IMR-90 (cell line): Measurements from ENCODE around the gene BPGM. TPM values are rescaled to one million over a fixed set of nuclear protein-coding genes. Genes with fewer than 3 reads are reported as not detected.

Experiments
- ATAC-seq: fragments of 200-7000 bp; cut with Tn5 transposase; 2 replicates; pipeline ENCODE4 v1.9.1; 2020; ENCODE audit warnings: low read depth, mild to moderate bottlenecking, moderate library complexity
- BruUV-seq: library from RNA; stranded (reverse); fragments of 400-500 nt; replicated peaks from 2 replicates; lab custom pipeline; 2021; lab: Mats Ljungman, UMichigan
- CTCF ChIA-PET: fragments of 300-600 bp; formaldehyde crosslinking; extraction: SDS; loops from one replicate; lab custom pipeline; 2021; ENCODE audit warnings: antibody characterized with exemption; lab: Yijun Ruan, JAX
- POLR2A ChIA-PET: fragments of 300-600 bp; sonication (Branson Sonifier 250); formaldehyde crosslinking; loops from one replicate; lab custom pipeline; 2022; ENCODE audit warnings: antibody characterized with exemption; ENCODE audit not compliant: unreplicated experiment; lab: Charles Lee
- DNase-seq: peaks from one replicate; pipeline ENCODE4 v3.0.0; 2013
- H2AFZ ChIP-seq: replicated peaks from 2 replicates; pipeline ENCODE3; 2013; ENCODE audit warnings: low read length, mild to moderate bottlenecking; ENCODE audit not compliant: poor library complexity
- H2AK5ac ChIP-seq: 2 replicates; pipeline ENCODE4 v1.6.1; 2013; ENCODE audit warnings: low read depth, low read length, inconsistent platforms
- H2AK9ac ChIP-seq: replicated peaks from 2 replicates; pipeline ENCODE3; 2013; ENCODE audit warnings: mild to moderate bottlenecking, low read depth, low read length, moderate library complexity; ENCODE audit not compliant: poor library complexity
- H2BK120ac ChIP-seq: 2 replicates; pipeline ENCODE4 v1.6.1; 2013; ENCODE audit warnings: low read depth, low read length, inconsistent platforms
- H2BK15ac ChIP-seq: 3 replicates; pipeline ENCODE4 v1.6.1; 2013; ENCODE audit warnings: low read depth, low read length, inconsistent platforms
- H2BK20ac ChIP-seq: 2 replicates; pipeline ENCODE4 v1.6.1; 2013; ENCODE audit warnings: low read depth, mild to moderate bottlenecking, inconsistent platforms, low read length, moderate library complexity
- H2BK5ac ChIP-seq: 2 replicates; pipeline ENCODE4 v1.6.1; 2013; ENCODE audit warnings: mild to moderate bottlenecking, low read depth, low read length, inconsistent platforms; ENCODE audit not compliant: poor library complexity, severe bottlenecking
- H3K14ac ChIP-seq: replicated peaks from 2 replicates; pipeline ENCODE4 v1.6.1; 2013; ENCODE audit warnings: low read depth, low read length, inconsistent platforms
- H3K18ac ChIP-seq: 2 replicates; pipeline ENCODE4 v1.6.1; 2013; ENCODE audit warnings: low read depth, low read length, control low read depth
- H3K23ac ChIP-seq: 2 replicates; pipeline ENCODE4 v1.6.1; 2013; ENCODE audit warnings: low read depth, low read length, inconsistent platforms
- H3K27ac ChIP-seq: 2 replicates; pipeline ENCODE4 v1.5.1; 2013; ENCODE audit warnings: mild to moderate bottlenecking, control low read depth, low read length; ENCODE audit not compliant: insufficient read depth
- H3K27me3 ChIP-seq: 2 replicates; pipeline ENCODE4 v1.6.1; 2013; ENCODE audit warnings: low read length; ENCODE audit not compliant: control insufficient read depth, insufficient read depth
- H3K36me3 ChIP-seq: 2 replicates; pipeline ENCODE4 v1.6.1; 2013; ENCODE audit warnings: low read length, mixed read lengths; ENCODE audit not compliant: control insufficient read depth, insufficient read depth
- H3K4ac ChIP-seq: 2 replicates; pipeline ENCODE4 v1.6.1; 2013; ENCODE audit warnings: low read depth, low read length, inconsistent platforms
- H3K4me1 ChIP-seq: 2 replicates; pipeline ENCODE4 v1.6.1; 2013; ENCODE audit warnings: low read length, mixed read lengths; ENCODE audit not compliant: control insufficient read depth, insufficient read depth
- H3K4me2 ChIP-seq: 2 replicates; pipeline ENCODE4 v1.6.1; 2013; ENCODE audit warnings: low read depth, mild to moderate bottlenecking, control low read depth, low read length, moderate library complexity
- H3K4me3 ChIP-seq: 2 replicates; pipeline ENCODE4 v1.5.1; 2013; ENCODE audit warnings: low read depth, mild to moderate bottlenecking, control low read depth, low read length, moderate library complexity; ENCODE audit not compliant: insufficient read depth
- H3K56ac ChIP-seq: 2 replicates; pipeline ENCODE4 v1.6.1; 2013; ENCODE audit warnings: low read length, inconsistent platforms; ENCODE audit not compliant: insufficient read depth; ENCODE audit errors: extremely low read depth
- H3K79me1 ChIP-seq, 2 experiments: 2 replicates each; pipeline ENCODE4 v1.6.1; 2013; ENCODE audit warnings: low read length in 2 of 2, inconsistent platforms in 1 of 2, low read depth in 1 of 2
- H3K9ac ChIP-seq: 2 replicates; pipeline ENCODE4 v1.6.1; 2013; ENCODE audit warnings: low read depth, low read length, control low read depth
- H3K9me1 ChIP-seq: 2 replicates; pipeline ENCODE4 v1.6.1; 2013; ENCODE audit warnings: low read length, inconsistent platforms; ENCODE audit not compliant: insufficient read depth
- H3K9me3 ChIP-seq: 2 replicates; pipeline ENCODE4 v1.6.1; 2013; ENCODE audit warnings: low read length; ENCODE audit not compliant: control insufficient read depth, insufficient read depth
- H4K20me1 ChIP-seq: 2 replicates; pipeline ENCODE4 v1.6.1; 2013; ENCODE audit warnings: low read length, inconsistent platforms; ENCODE audit not compliant: insufficient read depth
- H4K5ac ChIP-seq: 2 replicates; pipeline ENCODE4 v1.6.1; 2013; ENCODE audit warnings: mild to moderate bottlenecking, low read depth, low read length, control low read depth
- H4K8ac ChIP-seq, 2 experiments: 2 replicates each; pipeline ENCODE4 v1.6.1; 2013; ENCODE audit warnings: low read depth in 2 of 2, low read length in 2 of 2, control low read depth in 1 of 2, inconsistent platforms in 1 of 2
- H4K91ac ChIP-seq: 2 replicates; pipeline ENCODE4 v1.6.1; 2013; ENCODE audit warnings: low read depth, low read length, inconsistent platforms; ENCODE audit not compliant: insufficient read depth
- BHLHE40 ChIP-seq: fragments of 150-350 bp; IDR thresholded peaks from 2 replicates; pipeline ENCODE4 v1.6.1; 2016; ENCODE audit warnings: mild to moderate bottlenecking, low read depth, low read length
- CEBPB ChIP-seq: IDR thresholded peaks from 2 replicates; pipeline ENCODE4 v1.6.1; 2012; ENCODE audit warnings: low read depth, low read length, improper control_type of control experiment
- CHD1 ChIP-seq: IDR thresholded peaks from 2 replicates; pipeline ENCODE4 v1.6.1; 2012; ENCODE audit warnings: low read depth, low read length, improper control_type of control experiment
- ELK1 ChIP-seq: fragments of 150-350 bp; IDR thresholded peaks from 2 replicates; pipeline ENCODE4 v1.6.1; 2016; ENCODE audit warnings: low read depth, mild to moderate bottlenecking, low read length, moderate library complexity, borderline replicate concordance
- FOS ChIP-seq: fragments of 150-350 bp; IDR thresholded peaks from 2 replicates; pipeline ENCODE4 v1.6.1; 2016; ENCODE audit warnings: low read depth, low read length
- MXI1 ChIP-seq: IDR thresholded peaks from 2 replicates; pipeline ENCODE4 v1.6.1; 2012; ENCODE audit warnings: low read depth, mild to moderate bottlenecking, low read length, moderate library complexity, borderline replicate concordance
- POLR2A ChIP-seq: IDR thresholded peaks from 2 replicates; pipeline ENCODE4 v1.6.1; 2012; ENCODE audit warnings: mild to moderate bottlenecking, low read depth, low read length
- RAD21 ChIP-seq: IDR thresholded peaks from 2 replicates; pipeline ENCODE4 v1.6.1; 2012; ENCODE audit warnings: low read length, improper control_type of control experiment
- RCOR1 ChIP-seq: IDR thresholded peaks from 2 replicates; pipeline ENCODE4 v1.6.1; 2012; ENCODE audit warnings: mild to moderate bottlenecking, low read length, improper control_type of control experiment; ENCODE audit not compliant: insufficient replicate concordance
- SMC3 ChIP-seq: fragments of 150-350 bp; IDR thresholded peaks from 2 replicates; pipeline ENCODE4 v1.6.1; 2016; ENCODE audit warnings: low read depth, mild to moderate bottlenecking, antibody characterized with exemption, low read length, moderate library complexity
- USF2 ChIP-seq: fragments of 150-350 bp; IDR thresholded peaks from 2 replicates; pipeline ENCODE4 v1.6.1; 2017; ENCODE audit warnings: mild to moderate bottlenecking, antibody characterized with exemption, low read length, low read depth
- dilution Hi-C: fragments of 300-500 bp; cut with HindIII; formaldehyde crosslinking; loops from one replicate; pipeline ENCODE4 v1.14.3; 2018; ENCODE audit warnings: low sequenced_read_pairs; ENCODE audit not compliant: unreplicated experiment
- in situ Hi-C: fragments of 300-500 bp; cut with MboI; formaldehyde crosslinking; loops from 3 replicates; pipeline ENCODE4 v1.14.3; 2019; ENCODE audit warnings: low sequenced_read_pairs, inconsistent platforms, mixed read lengths
- intact Hi-C: fragments of 100-400 bp; cut with micrococcal nuclease; formaldehyde crosslinking; loops from 2 replicates; pipeline ENCODE4 v1.10.0; 2022
- polyA plus RNA-seq, 3 experiments: library from polyadenylated mRNA; depleted of rRNA; stranded (reverse); fragments of >200 nt; gene quantifications; 2 replicates each; pipeline ENCODE4 v1.2.3, GENCODE V29; 2012; ENCODE audit warnings: low replicate concordance in 1 of 3
- total RNA-seq: library from RNA; depleted of rRNA; stranded (reverse); fragments of >200 nt; gene quantifications from 2 replicates; pipeline ENCODE4 v1.2.3, GENCODE V29; 2012
- TF ChIP-seq, protein P1 (sequence below): conservative IDR thresholded peaks from 2 replicates; pipeline ENCODE4 v1.5.1; 2012; ENCODE audit warnings: mild to moderate bottlenecking, low read depth, low read length, improper control_type of control experiment

Gene BPGM
- total and polyA plus RNA-seq, 2 of the 4 experiments (the other 2 are of a cell fraction) = 18.8 to 20.0 TPM

GRCh38 chr7:134629445-134629844, 17.2 kb upstream of the BPGM start:
- H4K91ac ChIP-seq = no peak overlapping the region
- H3K14ac ChIP-seq = no peak overlapping the region
- no peaks in the 10 kb centered on the region for H3K9me3 ChIP-seq
- no peak overlapping the region for H4K8ac ChIP-seq
- dilution Hi-C loops = no loop called here
- no peaks in the 10 kb centered on the region for H3K27me3 ChIP-seq
- H2BK120ac ChIP-seq = no peak overlapping the region
- no peak overlapping the region for H3K27ac ChIP-seq
- H3K56ac ChIP-seq = no peak overlapping the region
- POLR2A ChIA-PET = no interaction called here
- no peaks in the 10 kb centered on the region for H4K20me1 ChIP-seq
- no peak overlapping the region for H3K4me2 ChIP-seq
- intact Hi-C loops = no loop called here
- peaks cover 3% of the 10 kb centered on the region for H3K4me1 ChIP-seq
- no peak overlapping the region for H3K18ac ChIP-seq
- BruUV-seq = no TSS peak
- no peak overlapping the region for H2AFZ ChIP-seq
- no peak overlapping the region for H3K23ac ChIP-seq
- H3K9me1 ChIP-seq = peaks cover 7% of the 10 kb centered on the region
- no peak overlapping the region for H4K5ac ChIP-seq
- TF ChIP-seq SMC3 = no peak
- TF ChIP-seq POLR2A = no peak
- TF ChIP-seq, protein P1, sequence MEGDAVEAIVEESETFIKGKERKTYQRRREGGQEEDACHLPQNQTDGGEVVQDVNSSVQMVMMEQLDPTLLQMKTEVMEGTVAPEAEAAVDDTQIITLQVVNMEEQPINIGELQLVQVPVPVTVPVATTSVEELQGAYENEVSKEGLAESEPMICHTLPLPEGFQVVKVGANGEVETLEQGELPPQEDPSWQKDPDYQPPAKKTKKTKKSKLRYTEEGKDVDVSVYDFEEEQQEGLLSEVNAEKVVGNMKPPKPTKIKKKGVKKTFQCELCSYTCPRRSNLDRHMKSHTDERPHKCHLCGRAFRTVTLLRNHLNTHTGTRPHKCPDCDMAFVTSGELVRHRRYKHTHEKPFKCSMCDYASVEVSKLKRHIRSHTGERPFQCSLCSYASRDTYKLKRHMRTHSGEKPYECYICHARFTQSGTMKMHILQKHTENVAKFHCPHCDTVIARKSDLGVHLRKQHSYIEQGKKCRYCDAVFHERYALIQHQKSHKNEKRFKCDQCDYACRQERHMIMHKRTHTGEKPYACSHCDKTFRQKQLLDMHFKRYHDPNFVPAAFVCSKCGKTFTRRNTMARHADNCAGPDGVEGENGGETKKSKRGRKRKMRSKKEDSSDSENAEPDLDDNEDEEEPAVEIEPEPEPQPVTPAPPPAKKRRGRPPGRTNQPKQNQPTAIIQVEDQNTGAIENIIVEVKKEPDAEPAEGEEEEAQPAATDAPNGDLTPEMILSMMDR = no peak
- no peak for TF ChIP-seq CEBPB
- TF ChIP-seq MXI1 = no peak
- no peak for TF ChIP-seq FOS
- no peak for TF ChIP-seq BHLHE40
- no peak for TF ChIP-seq RAD21
- no peak for TF ChIP-seq RCOR1
- no peak for TF ChIP-seq CHD1
- no peak for TF ChIP-seq USF2
- no peak for TF ChIP-seq ELK1
- H3K79me1 ChIP-seq = no peaks in the 10 kb centered on the region
- H2BK20ac ChIP-seq = no peak overlapping the region
- H2BK15ac ChIP-seq = 0 out of 3 replicates have a peak overlapping the region, but pooled peaks have one; percentile 1
- no peaks in the 10 kb centered on the region for H3K36me3 ChIP-seq
- H3K4me3 ChIP-seq = no peak overlapping the region
- CTCF ChIA-PET = no interaction called here
- no peak overlapping the region for H2AK9ac ChIP-seq
- in situ Hi-C loops = no loop called here
- no peak overlapping the region for H2BK5ac ChIP-seq
- no peak overlapping the region for H3K9ac ChIP-seq
- DNase-seq (no peak), ATAC-seq (no peak)
- no peak overlapping the region for H2AK5ac ChIP-seq
- H3K4ac ChIP-seq = no peak overlapping the region
